SU-DHL-6 (cell line): ENCODE data around the gene SETD5.

Experiments
- H2AFZ ChIP-seq: fragments of 200-600 bp; sonication (generic); 2 replicates; pipeline ENCODE4 v1.6.1; 2014; ENCODE audit warnings: low read depth, mild to moderate bottlenecking, moderate library complexity, mixed read lengths, antibody characterized with exemption, low read length; ENCODE audit not compliant: severe bottlenecking
- H3F3A ChIP-seq: fragments of 200-600 bp; shearing (Covaris generic); 2 replicates; pipeline ENCODE4 v1.6.0; 2016; ENCODE audit warnings: antibody characterized with exemption, mild to moderate bottlenecking; ENCODE audit not compliant: insufficient read depth
- H3K27ac ChIP-seq: fragments of 200-600 bp; sonication (generic); 2 replicates; pipeline ENCODE4 v1.5.1; 2016; ENCODE audit warnings: low read depth, mild to moderate bottlenecking, low read length, moderate library complexity, mixed read lengths
- H3K27me3 ChIP-seq: fragments of 200-600 bp; sonication (generic), shearing (Covaris generic); 2 replicates; pipeline ENCODE4 v1.6.0; 2014; ENCODE audit warnings: mild to moderate bottlenecking, low read length
- H3K36me3 ChIP-seq: fragments of 200-600 bp; sonication (generic); 2 replicates; pipeline ENCODE4 v1.6.1; 2014; ENCODE audit warnings: mild to moderate bottlenecking, low read length, mixed read lengths
- H3K4me2 ChIP-seq: fragments of 300-600, 200-600 bp; shearing (Covaris generic), sonication (generic); 2 replicates; pipeline ENCODE4 v1.6.0; 2014; ENCODE audit warnings: low read length, low read depth, mild to moderate bottlenecking; ENCODE audit not compliant: poor library complexity, severe bottlenecking
- H3K4me3 ChIP-seq: fragments of 200-600 bp; sonication (generic); 2 replicates; pipeline ENCODE4 v1.5.1; 2014; ENCODE audit warnings: antibody characterized with exemption, low read length, mild to moderate bottlenecking, mixed read lengths; ENCODE audit not compliant: insufficient read depth, poor library complexity, severe bottlenecking
- H3K79me2 ChIP-seq: fragments of 200-600 bp; sonication (generic); 2 replicates; pipeline ENCODE4 v1.6.1; 2014; ENCODE audit warnings: mild to moderate bottlenecking, low read length, moderate library complexity; ENCODE audit not compliant: insufficient read depth
- H3K9ac ChIP-seq: fragments of 200-600 bp; sonication (generic); 2 replicates; pipeline ENCODE4 v1.7.0; 2014; ENCODE audit warnings: mild to moderate bottlenecking, low read length
- H3K9me2 ChIP-seq: fragments of 200-600 bp; sonication (generic); replicated peaks from 2 replicates; pipeline ENCODE4 v1.6.1; 2014; ENCODE audit warnings: low read length; ENCODE audit not compliant: insufficient read depth
- H3K9me3 ChIP-seq: fragments of 200-600 bp; sonication (generic); 2 replicates; pipeline ENCODE4 v1.6.1; 2014; ENCODE audit warnings: low read length, mixed read lengths; ENCODE audit not compliant: insufficient read depth
- H4K20me1 ChIP-seq: fragments of 200-600 bp; sonication (generic); 2 replicates; pipeline ENCODE4 v1.6.1; 2014; ENCODE audit warnings: low read depth, mild to moderate bottlenecking, antibody characterized with exemption, low read length, moderate library complexity, mixed read lengths
- EZH2phosphoT487 ChIP-seq: fragments of 200-600 bp; sonication (generic), shearing (Covaris generic); conservative IDR thresholded peaks from 2 replicates; pipeline ENCODE4 v1.6.1; 2018; ENCODE audit warnings: mild to moderate bottlenecking, antibody characterized with exemption, low read length, moderate library complexity, mixed read lengths
- TF ChIP-seq, protein P1 (sequence below): fragments of 200-600 bp; sonication (generic); IDR thresholded peaks from one replicate; pipeline ENCODE4 v1.5.1; 2017; ENCODE audit warnings: antibody characterized with exemption, mild to moderate bottlenecking, low read length, moderate library complexity; ENCODE audit not compliant: insufficient read depth, poor library complexity, severe bottlenecking

Gene SETD5

GRCh38 chr3:9352917-9353752, 44.3 kb upstream of the SETD5 start:
- Histone ChIP-seq H3K27me3 (no peaks in the 10 kb centered on the region), H3K9me2 (no peaks in the 10 kb centered on the region), H3K27ac (no peak overlapping the region), H4K20me1 (no peaks in the 10 kb centered on the region), H3K9ac (no peak overlapping the region), H3K36me3 (no peaks in the 10 kb centered on the region), H3K9me3 (no peaks in the 10 kb centered on the region), H3K79me2 (no peaks in the 10 kb centered on the region), H3K4me2 (no peak overlapping the region), H3K4me3 (no peak overlapping the region), H3F3A (no peaks in the 10 kb centered on the region), H2AFZ (no peak overlapping the region)
- TF ChIP-seq, protein P1, sequence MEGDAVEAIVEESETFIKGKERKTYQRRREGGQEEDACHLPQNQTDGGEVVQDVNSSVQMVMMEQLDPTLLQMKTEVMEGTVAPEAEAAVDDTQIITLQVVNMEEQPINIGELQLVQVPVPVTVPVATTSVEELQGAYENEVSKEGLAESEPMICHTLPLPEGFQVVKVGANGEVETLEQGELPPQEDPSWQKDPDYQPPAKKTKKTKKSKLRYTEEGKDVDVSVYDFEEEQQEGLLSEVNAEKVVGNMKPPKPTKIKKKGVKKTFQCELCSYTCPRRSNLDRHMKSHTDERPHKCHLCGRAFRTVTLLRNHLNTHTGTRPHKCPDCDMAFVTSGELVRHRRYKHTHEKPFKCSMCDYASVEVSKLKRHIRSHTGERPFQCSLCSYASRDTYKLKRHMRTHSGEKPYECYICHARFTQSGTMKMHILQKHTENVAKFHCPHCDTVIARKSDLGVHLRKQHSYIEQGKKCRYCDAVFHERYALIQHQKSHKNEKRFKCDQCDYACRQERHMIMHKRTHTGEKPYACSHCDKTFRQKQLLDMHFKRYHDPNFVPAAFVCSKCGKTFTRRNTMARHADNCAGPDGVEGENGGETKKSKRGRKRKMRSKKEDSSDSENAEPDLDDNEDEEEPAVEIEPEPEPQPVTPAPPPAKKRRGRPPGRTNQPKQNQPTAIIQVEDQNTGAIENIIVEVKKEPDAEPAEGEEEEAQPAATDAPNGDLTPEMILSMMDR: peak; percentile 84
- TF ChIP-seq EZH2phosphoT487: no peak

DNA sequence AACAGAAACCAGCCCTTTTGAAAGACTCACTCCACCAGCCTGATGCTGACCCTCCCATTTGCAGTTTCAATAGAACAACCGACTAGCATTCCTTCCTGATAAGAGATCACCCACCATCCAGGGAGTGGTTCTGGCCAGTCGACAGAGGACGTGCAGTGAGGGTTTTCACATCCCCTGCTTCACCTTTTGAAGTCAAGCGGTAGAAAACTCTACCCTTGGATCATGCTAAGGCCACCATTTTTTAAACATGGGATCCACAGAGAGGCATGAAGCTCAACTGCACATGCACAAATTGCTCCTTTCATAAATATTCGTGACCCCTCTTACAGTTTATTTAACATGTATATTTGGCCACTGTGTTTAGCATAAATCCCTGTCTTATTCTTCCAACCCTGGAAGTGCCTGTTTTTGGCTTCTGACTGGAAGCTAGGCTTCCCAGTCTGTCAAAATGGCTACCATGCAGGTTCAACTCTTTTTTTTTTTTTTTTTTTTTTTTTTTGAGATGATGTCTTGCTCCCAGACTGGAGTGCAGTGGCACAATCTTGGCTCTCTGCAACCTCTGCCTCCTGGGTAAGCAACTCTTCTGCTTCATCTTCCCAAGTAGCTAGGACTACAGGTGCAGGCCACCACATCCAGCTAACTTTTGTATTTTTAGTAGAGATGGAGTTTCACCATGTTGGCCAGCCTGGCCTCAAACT, 35.6 kb upstream of the SETD5 start:
- no peak overlapping the region for H2AFZ ChIP-seq
- peaks cover 20% of the 10 kb centered on the region; the same call in 1 of the 2 replicates for H3K79me2 ChIP-seq
- H3K9ac ChIP-seq: peak overlapping the region; percentile 95
- H3K27me3 ChIP-seq: no peaks in the 10 kb centered on the region
- no peaks in the 10 kb centered on the region for H3K9me2 ChIP-seq
- H3K9me3 ChIP-seq: no peaks in the 10 kb centered on the region
- TF ChIP-seq EZH2phosphoT487: no peak
- peaks cover 5% of the 10 kb centered on the region; the same call in 1 of the 2 replicates for H3K36me3 ChIP-seq
- no peaks in the 10 kb centered on the region for H4K20me1 ChIP-seq
- H3F3A ChIP-seq: peaks cover 9% of the 10 kb centered on the region
- H3K27ac ChIP-seq: no peak overlapping the region
- H3K4me2 ChIP-seq: peak overlapping the region; percentile 100
- H3K4me3 ChIP-seq: peak overlapping the region; percentile 91

DNA sequence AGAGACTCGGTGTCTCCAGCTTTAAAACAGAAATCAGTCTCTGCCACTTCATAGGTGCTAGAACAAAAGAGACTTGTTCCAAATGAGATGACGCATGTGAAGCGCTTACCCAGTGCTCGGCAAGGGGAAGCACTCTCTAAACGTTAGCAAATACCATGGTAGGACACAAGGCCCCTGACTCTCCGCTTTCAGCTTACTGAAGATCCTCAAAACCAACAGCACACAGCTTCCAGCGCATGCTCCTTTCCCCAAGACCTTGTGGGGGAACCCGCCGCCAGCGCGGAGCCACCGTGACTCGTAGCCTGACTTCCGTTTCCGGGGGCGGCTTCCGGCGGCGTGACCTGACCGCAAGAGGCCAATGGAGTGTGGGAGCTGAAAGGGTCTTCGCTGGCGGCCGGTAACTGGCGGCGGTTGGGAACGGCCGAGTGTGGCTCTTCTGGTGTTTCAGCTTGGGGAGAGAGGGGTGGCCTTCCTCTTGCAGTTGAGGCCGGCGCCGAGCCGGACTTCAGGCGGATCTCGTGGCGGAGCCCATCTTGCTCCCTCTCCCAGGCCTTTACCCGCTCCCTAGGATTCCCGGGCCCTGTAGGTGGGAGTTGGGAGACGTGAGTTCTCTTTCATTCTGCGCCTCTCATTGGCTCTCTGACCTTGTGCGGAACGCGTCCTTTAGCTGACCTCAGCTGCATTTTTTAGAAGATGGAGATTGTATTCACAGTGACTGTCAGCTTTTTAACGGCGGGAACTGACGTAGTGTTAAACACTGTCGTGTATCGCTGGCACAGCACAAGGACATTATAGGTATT, 34.5 kb upstream of the SETD5 start, which contains the start of gene THUMPD3:
TSS of gene THUMPD3 (plus strand) at position 324 of the 800 bp plus-strand sequence. CDS start 2,015 bp downstream, outside the sequence.
- Histone ChIP-seq H3K4me3 (peak within 1 kb of the TSS; percentile 91), H3F3A (peaks cover 9% of the 10 kb centered on the region), H3K4me2 (peak within 1 kb of the TSS; percentile 100), H4K20me1 (no peaks in the 10 kb centered on the region), H2AFZ (peak within 1 kb of the TSS; percentile 99), H3K27ac (peak within 1 kb of the TSS; percentile 79), H3K9me2 (no peaks in the 10 kb centered on the region), H3K27me3 (no peaks in the 10 kb centered on the region), H3K9me3 (no peaks in the 10 kb centered on the region), H3K79me2 (peaks cover 20% of the 10 kb centered on the region; the same call in 1 of the 2 replicates), H3K9ac (peak within 1 kb of the TSS; percentile 95), H3K36me3 (peaks cover 12% of the 10 kb centered on the region)
- no peak for TF ChIP-seq EZH2phosphoT487
- TF ChIP-seq, protein P1: no peak
